Effector CD8-positive, alpha-beta T cell (primary cell): ENCODE results near the gene PIGS.
"Not testable (repeated sequence)": the region's sequence is repeated elsewhere in the genome, so short reads cannot be mapped to it uniquely, and the experiment has no call there.

Source experiments
- DNase-seq: peaks from one replicate; lab custom pipeline; 2025; lab: John Stamatoyannopoulos, UW

Gene PIGS

GRCh38 chr17:28578246-28579195 is 7.2 kb upstream of the PIGS start:
- no peak for DNase-seq

GRCh38 chr17:28577466-28577824 is 6.1 kb upstream of the PIGS start:
- no peak for DNase-seq

- DNase-seq: peak; percentile 94
Observed at GRCh38 chr17:28576758-28577465, 5.6 kb upstream of the PIGS start, which contains the start of gene ALDOC. Gene ALDOC (minus strand): TSS chr17:28576895. CDS start chr17:28575532, 1,363 bp downstream.

GRCh38 chr17:28576016-28576415 is 4.7 kb upstream of the PIGS start:
- DNase-seq: not testable (repeated sequence)

- DNase-seq: no peak
Observed at GRCh38 chr17:28575126-28575795, 3.9 kb upstream of the PIGS start.

- DNase-seq: no peak
Observed at GRCh38 chr17:28574526-28574925, 3.2 kb upstream of the PIGS start.

GRCh38 chr17:28573966-28574480 is 2.7 kb upstream of the PIGS start:
- no peak for DNase-seq

- DNase-seq: no peak
Observed at GRCh38 chr17:28573521-28573920, 2.2 kb upstream of the PIGS start.

- no peak for DNase-seq
Observed at GRCh38 chr17:28573040-28573380, 1.7 kb upstream of the PIGS start.

GRCh38 chr17:28572259-28573039 is 1.1 kb upstream of the PIGS start:
- DNase-seq: no peak

GRCh38 chr17:28570716-28571360 is 486 bp downstream of the PIGS start:
- peak; percentile 37 for DNase-seq

- DNase-seq: no peak
Observed at GRCh38 chr17:28569446-28569845, 1.9 kb downstream of the PIGS start.

- no peak for DNase-seq
Observed at GRCh38 chr17:28567604-28568003, 3.7 kb downstream of the PIGS start.

- no peak for DNase-seq
Observed at GRCh38 chr17:28563475-28563874, 7.8 kb downstream of the PIGS start.

- DNase-seq: no peak
Observed at GRCh38 chr17:28555022-28555421, 16.3 kb downstream of the PIGS start.

- DNase-seq: no peak
Observed at GRCh38 chr17:28554565-28554964, 16.8 kb downstream of the PIGS start.

GRCh38 chr17:28553000-28553505 is 18.3 kb downstream of the PIGS start:
- DNase-seq: no peak

- peak; percentile 63 for DNase-seq
Observed at GRCh38 chr17:28552176-28552999, 18.9 kb downstream of the PIGS start, which contains the start of gene UNC119. Gene UNC119 (minus strand): TSS chr17:28552624. CDS start chr17:28552557, 67 bp downstream.

- DNase-seq: no peak
Observed at GRCh38 chr17:28551421-28552175, 19.7 kb downstream of the PIGS start.
